ENCODE results near the gene SCAMP4. TPM values are rescaled to one million over a fixed set of nuclear protein-coding genes. Genes with fewer than 3 reads are reported as not detected.
A peak's percentile ranks its signal among the peaks of the same experiment; 100 is the strongest.

Gene SCAMP4
- total RNA-seq, 2 donors from 2014 or later: 19.2 to 20.7 TPM

GRCh38 chr19:1862424-1863327 is 42.5 kb upstream of the SCAMP4 start:
- Mint-ChIP-seq H3K4me3 (peak overlapping the region; percentile 98), H3K27ac (peak overlapping the region; percentile 96), H3K36me3 (ENCODE audit: low read depth) (no peaks in the 10 kb centered on the region), H3K27me3 (no peaks in the 10 kb centered on the region), H3K4me1 (peaks cover 25% of the 10 kb centered on the region)
- DNase-seq (peak; percentile 64 to 69 (median 65)), ATAC-seq (no peak)
- no peaks in the 10 kb centered on the region for H3K9me3 ChIP-seq (ENCODE audit: control insufficient read depth, low read length, poor library complexity, severe bottlenecking)

GRCh38 chr19:1863328-1863637 is 41.9 kb upstream of the SCAMP4 start, which contains the start of gene KLF16:
TSS of gene KLF16 (minus strand) at chr19:1863579. CDS start at chr19:1863497, 82 bp downstream.
- H3K9me3 ChIP-seq (ENCODE audit: control insufficient read depth, low read length, poor library complexity, severe bottlenecking): no peaks in the 10 kb centered on the region
- Mint-ChIP-seq H3K4me1 (peaks cover 25% of the 10 kb centered on the region), H3K4me3 (peak within 1 kb of the TSS; percentile 98), H3K36me3 (ENCODE audit: low read depth) (no peaks in the 10 kb centered on the region), H3K27me3 (no peaks in the 10 kb centered on the region), H3K27ac (peak within 1 kb of the TSS; percentile 96)
- DNase-seq (no peak), ATAC-seq (no peak)

- DNase-seq (peak; percentile 92 to 96 (median 93)), ATAC-seq (peak; percentile 76)
- Mint-ChIP-seq H3K4me3 (peak overlapping the region; percentile 77), H3K36me3 (ENCODE audit: low read depth) (no peaks in the 10 kb centered on the region), H3K4me1 (peaks cover 22% of the 10 kb centered on the region), H3K27me3 (no peaks in the 10 kb centered on the region), H3K27ac (no peak overlapping the region)
- H3K9me3 ChIP-seq (ENCODE audit: control insufficient read depth, low read length, poor library complexity, severe bottlenecking): no peaks in the 10 kb centered on the region
Observed at GRCh38 chr19:1863638-1864479, 41.3 kb upstream of the SCAMP4 start.

DNA sequence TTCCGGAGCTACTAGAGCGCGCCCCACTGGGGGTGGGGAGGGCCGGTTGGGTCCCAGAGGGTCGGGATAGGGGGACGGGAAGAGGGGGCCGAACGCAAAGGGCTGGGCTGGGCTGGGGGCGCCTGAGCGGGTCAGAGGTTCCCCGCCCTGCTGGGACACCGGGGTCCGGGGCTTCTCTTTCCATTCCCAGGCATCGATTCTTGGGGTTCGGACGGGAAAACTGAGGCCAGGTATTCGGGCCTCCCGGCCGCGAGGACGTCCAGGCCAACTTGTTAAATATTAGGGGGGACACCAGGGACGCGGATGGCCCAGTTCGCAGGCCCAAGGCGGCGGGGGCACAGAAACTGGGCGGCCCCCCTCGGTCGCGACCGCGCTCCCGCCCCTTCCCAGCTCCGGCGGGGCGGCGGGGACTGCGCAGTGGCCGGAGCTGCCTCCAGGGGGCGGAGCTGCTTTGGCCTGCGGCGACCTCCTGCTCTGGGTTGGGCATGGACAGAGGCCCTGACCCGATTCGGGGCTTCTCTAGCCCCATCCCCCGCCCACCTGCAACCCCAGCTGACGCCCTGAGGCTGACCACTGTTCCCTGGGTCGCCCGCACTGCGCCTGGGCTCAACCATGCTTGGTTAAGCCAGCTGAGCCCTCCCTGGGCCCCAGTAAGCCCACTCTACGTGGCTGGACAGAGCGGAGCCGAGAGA is 40.6 kb upstream of the SCAMP4 start:
- Mint-ChIP-seq H3K27me3 (no peaks in the 10 kb centered on the region), H3K27ac (peak overlapping the region; percentile 78), H3K4me1 (peaks cover 17% of the 10 kb centered on the region), H3K36me3 (ENCODE audit: low read depth) (no peaks in the 10 kb centered on the region), H3K4me3 (peak overlapping the region; percentile 77)
- peak in 2 of 3 donors; percentile 47 to 54 for DNase-seq
- no peaks in the 10 kb centered on the region for H3K9me3 ChIP-seq (ENCODE audit: control insufficient read depth, low read length, poor library complexity, severe bottlenecking)
- ATAC-seq: no peak

DNA sequence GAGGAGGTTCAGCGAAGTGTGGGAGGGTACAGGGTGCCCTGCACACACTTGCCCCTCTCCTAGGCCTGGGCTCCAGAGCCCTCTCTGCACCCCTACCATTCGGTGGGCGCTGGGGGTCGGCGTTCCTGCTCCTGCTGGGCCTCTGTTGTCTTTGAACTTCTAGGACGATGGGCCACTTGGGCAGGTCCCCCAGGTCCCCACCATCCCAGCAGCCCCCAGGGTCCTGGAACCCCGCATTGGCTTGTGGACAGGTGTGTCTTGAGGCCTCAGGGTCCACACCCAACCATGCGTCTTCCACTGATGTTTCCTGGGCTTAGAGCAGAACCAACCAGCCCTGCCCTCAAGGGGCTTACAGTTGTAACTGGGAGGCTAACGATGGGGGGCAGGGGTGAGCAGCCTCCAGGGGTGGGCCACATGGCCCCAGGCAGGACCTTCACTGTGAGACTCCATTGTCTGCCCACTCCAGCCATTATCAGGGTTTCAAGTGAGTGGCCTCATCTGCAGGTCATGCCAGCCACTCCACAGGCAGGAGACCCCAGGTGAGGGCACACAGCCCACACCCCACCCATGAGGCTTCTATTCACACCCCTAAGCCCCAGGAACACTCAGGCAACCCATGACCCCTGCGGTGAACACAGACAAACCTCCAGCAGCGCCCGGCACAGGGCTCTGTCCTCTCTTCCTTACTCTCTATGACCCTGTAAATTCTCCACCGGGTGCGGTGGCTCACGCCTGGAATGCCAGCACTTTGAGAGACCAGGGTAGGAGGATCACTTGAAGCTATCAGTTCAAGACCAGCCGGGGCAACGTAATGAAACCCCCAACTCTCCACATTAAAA is 39.8 kb upstream of the SCAMP4 start:
- DNase-seq: no peak
- peaks cover 14% of the 10 kb centered on the region for H3K4me1 Mint-ChIP-seq
- no peak for ATAC-seq
- H3K36me3 Mint-ChIP-seq (ENCODE audit: low read depth): no peaks in the 10 kb centered on the region
- no peaks in the 10 kb centered on the region for H3K9me3 ChIP-seq (ENCODE audit: control insufficient read depth, low read length, poor library complexity, severe bottlenecking)
- peak overlapping the region; percentile 77 for H3K4me3 Mint-ChIP-seq
- no peaks in the 10 kb centered on the region for H3K27me3 Mint-ChIP-seq
- peak overlapping the region; percentile 78 for H3K27ac Mint-ChIP-seq

DNA sequence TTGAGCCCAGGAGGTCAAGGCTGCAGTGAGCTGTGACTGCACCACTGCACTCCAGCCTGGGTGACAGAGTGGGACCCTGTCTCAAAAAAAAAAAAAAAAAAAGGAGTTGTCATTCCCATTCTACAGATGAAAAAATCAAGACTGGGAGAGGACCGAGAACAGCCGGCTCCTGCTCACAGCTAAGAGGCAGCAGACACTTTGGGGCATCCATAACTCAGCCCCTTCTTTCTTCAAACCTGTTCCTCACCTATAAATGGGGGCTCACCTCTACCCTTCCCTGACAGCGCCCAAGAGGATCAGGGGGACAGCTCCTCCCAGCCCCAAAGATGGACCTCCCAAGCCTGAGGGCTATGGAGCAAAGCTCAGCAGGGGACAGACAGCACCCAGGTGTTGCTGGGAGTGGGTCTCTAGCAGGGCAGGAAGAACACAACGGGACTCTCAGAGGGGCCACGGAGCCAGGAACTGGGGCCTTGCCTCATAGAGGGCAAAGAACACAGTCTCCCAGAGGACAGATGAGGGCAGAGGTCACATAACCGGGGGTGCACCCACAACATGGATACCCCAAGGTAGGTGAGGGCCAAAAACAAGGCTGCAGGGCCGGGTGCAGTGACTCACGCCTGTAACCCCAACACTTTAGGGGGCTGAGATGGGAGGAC is 38.4 kb upstream of the SCAMP4 start:
- no peak for ATAC-seq
- no peak overlapping the region for H3K4me3 Mint-ChIP-seq
- DNase-seq: no peak
- peaks cover 7% of the 10 kb centered on the region for H3K4me1 Mint-ChIP-seq
- no peaks in the 10 kb centered on the region for H3K36me3 Mint-ChIP-seq (ENCODE audit: low read depth)
- peak overlapping the region; percentile 59 for H3K27ac Mint-ChIP-seq
- no peaks in the 10 kb centered on the region for H3K9me3 ChIP-seq (ENCODE audit: control insufficient read depth, low read length, poor library complexity, severe bottlenecking)
- H3K27me3 Mint-ChIP-seq: no peaks in the 10 kb centered on the region

DNA sequence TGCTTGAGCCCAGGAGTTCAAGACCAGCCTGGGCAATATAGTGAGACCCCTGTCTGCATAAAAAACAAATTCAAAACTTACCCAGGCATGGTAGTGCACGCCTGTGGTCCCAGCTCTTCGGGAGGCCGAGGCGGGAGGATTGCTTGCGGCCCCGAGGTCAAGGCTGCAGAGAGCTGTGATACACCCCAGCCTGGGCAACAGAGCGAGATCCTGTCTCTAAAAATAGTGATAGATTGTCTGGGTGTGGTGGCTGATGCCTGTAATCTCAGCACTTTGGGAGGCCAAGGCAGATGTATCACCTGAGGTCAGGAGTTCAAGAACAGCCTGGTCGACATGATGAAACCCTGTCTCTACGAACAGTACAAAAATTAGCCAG is 37.9 kb upstream of the SCAMP4 start:
- ATAC-seq: no peak
- Mint-ChIP-seq H3K27me3 (no peaks in the 10 kb centered on the region), H3K27ac (peak overlapping the region; percentile 59), H3K36me3 (ENCODE audit: low read depth) (no peaks in the 10 kb centered on the region), H3K4me1 (peaks cover 4% of the 10 kb centered on the region), H3K4me3 (no peak overlapping the region)
- no peaks in the 10 kb centered on the region for H3K9me3 ChIP-seq (ENCODE audit: control insufficient read depth, low read length, poor library complexity, severe bottlenecking)
- no peak for DNase-seq

- no peaks in the 10 kb centered on the region for H3K27me3 Mint-ChIP-seq
- peaks cover 6% of the 10 kb centered on the region for H3K4me1 Mint-ChIP-seq
- DNase-seq (no peak), ATAC-seq (no peak)
- H3K36me3 Mint-ChIP-seq (ENCODE audit: low read depth): no peaks in the 10 kb centered on the region
- H3K9me3 ChIP-seq (ENCODE audit: control insufficient read depth, low read length, poor library complexity, severe bottlenecking): no peaks in the 10 kb centered on the region
- H3K4me3 Mint-ChIP-seq: no peak overlapping the region
- no peak overlapping the region for H3K27ac Mint-ChIP-seq
Observed at GRCh38 chr19:1868971-1869370, 36.2 kb upstream of the SCAMP4 start.

GRCh38 chr19:1871140-1871597 is 34.0 kb upstream of the SCAMP4 start:
- Mint-ChIP-seq H3K4me3 (no peak overlapping the region), H3K4me1 (peaks cover 20% of the 10 kb centered on the region), H3K27me3 (no peaks in the 10 kb centered on the region), H3K27ac (no peak overlapping the region), H3K36me3 (ENCODE audit: low read depth) (no peaks in the 10 kb centered on the region)
- no peaks in the 10 kb centered on the region for H3K9me3 ChIP-seq (ENCODE audit: control insufficient read depth, low read length, poor library complexity, severe bottlenecking)
- ATAC-seq (no peak), DNase-seq (no peak)

GRCh38 chr19:1871630-1872029 is 33.6 kb upstream of the SCAMP4 start:
- Mint-ChIP-seq H3K27ac (no peak overlapping the region), H3K4me1 (peaks cover 25% of the 10 kb centered on the region)

GRCh38 chr19:1872807-1873523 is 32.2 kb upstream of the SCAMP4 start:
- H3K9me3 ChIP-seq (ENCODE audit: control insufficient read depth, low read length, poor library complexity, severe bottlenecking): no peaks in the 10 kb centered on the region
- ATAC-seq (no peak), DNase-seq (no peak)
- Mint-ChIP-seq H3K36me3 (ENCODE audit: low read depth) (no peaks in the 10 kb centered on the region), H3K27me3 (no peaks in the 10 kb centered on the region), H3K27ac (peak overlapping the region; percentile 24), H3K4me1 (peaks cover 25% of the 10 kb centered on the region), H3K4me3 (peak overlapping the region; percentile 70)

More at GRCh38 chr19:1871630-1872029, 33.6 kb upstream of the SCAMP4 start:
- Mint-ChIP-seq H3K36me3 (ENCODE audit: low read depth) (no peaks in the 10 kb centered on the region), H3K27me3 (no peaks in the 10 kb centered on the region), H3K4me3 (no peak overlapping the region)
- H3K9me3 ChIP-seq (ENCODE audit: control insufficient read depth, low read length, poor library complexity, severe bottlenecking): no peaks in the 10 kb centered on the region
- no peak for DNase-seq
- ATAC-seq: no peak
